ENCODE results near the gene IFNW1.

IFNW1 gene

DNA sequence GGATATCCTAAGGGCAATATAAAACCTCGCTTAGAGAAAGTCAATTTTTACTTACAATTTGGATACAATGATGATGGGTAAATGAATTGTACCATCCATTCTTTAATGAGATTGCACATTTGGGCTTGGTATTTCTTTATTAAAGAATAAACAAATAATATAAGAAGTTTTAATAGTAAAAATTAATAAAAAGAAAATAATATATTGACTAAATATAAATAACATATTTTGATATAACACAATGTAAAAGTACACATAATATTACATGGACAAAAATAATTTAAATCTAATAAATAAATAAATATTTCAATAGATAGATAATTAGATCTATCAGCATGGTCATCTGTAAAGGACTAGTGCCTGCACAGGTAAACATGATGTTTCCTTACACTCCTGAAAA is 23.9 kb upstream of the IFNW1 start:
- DNase-seq (ENCODE audit: low spot score), result no peak
- TF ChIP-seq, protein P1, sequence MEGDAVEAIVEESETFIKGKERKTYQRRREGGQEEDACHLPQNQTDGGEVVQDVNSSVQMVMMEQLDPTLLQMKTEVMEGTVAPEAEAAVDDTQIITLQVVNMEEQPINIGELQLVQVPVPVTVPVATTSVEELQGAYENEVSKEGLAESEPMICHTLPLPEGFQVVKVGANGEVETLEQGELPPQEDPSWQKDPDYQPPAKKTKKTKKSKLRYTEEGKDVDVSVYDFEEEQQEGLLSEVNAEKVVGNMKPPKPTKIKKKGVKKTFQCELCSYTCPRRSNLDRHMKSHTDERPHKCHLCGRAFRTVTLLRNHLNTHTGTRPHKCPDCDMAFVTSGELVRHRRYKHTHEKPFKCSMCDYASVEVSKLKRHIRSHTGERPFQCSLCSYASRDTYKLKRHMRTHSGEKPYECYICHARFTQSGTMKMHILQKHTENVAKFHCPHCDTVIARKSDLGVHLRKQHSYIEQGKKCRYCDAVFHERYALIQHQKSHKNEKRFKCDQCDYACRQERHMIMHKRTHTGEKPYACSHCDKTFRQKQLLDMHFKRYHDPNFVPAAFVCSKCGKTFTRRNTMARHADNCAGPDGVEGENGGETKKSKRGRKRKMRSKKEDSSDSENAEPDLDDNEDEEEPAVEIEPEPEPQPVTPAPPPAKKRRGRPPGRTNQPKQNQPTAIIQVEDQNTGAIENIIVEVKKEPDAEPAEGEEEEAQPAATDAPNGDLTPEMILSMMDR (IDR thresholded peaks at IDR 0.05; ENCODE audit: borderline replicate concordance, control extremely low read depth, extremely low read depth, insufficient read depth, missing control alignments), result no peak
- in situ Hi-C loops (cut with MboI; ENCODE audit: low sequenced_read_pairs, unreplicated experiment), result no loop called here

DNA sequence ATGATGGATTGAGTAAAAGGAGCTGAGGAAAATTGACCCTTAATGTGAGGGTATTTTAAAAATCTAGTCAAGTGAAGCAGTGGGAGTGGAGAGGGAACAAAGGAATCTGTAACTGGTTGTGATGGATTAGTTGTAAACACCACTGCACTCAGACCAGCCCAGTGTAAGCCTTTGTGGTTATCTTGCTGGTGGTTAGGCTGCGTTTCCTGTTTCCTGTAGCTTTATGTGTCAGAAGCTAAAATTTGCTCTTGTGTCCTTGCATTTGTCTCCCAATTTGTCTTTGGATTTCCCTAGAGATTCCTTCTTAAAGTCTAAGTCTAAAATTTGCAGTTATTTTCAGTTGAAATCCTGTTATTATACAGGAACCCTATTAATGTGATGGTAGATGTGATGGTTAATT is 18.5 kb upstream of the IFNW1 start:
- in situ Hi-C loops (cut with MboI; ENCODE audit: low sequenced_read_pairs, unreplicated experiment), result no loop called here
- peak; percentile 18 for DNase-seq (ENCODE audit: low spot score)
- TF ChIP-seq, protein P1 (IDR thresholded peaks at IDR 0.05; ENCODE audit: borderline replicate concordance, control extremely low read depth, extremely low read depth, insufficient read depth, missing control alignments), result no peak

DNA sequence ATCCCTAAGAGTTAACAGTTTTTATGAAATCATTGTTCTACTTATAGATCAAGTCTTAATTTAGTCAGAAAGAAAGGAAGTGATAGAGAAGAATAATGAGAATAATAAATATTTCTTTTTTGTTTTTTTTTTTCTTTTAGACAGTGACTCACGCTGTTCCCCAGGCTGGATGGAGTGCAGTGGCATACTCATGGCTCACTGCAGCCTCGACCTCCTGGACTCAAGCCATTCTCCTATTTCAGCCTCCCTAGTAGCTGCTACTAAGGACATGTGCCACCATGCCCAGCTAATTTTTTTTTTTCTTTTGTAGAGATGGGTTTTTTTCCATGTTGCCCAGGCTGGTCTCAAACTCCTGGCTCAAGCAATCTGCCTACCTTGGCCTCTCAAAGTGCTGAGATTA is 13.9 kb upstream of the IFNW1 start:
- in situ Hi-C loops (cut with MboI; ENCODE audit: low sequenced_read_pairs, unreplicated experiment), result no loop called here

GRCh38 chr9:21154018-21154608 is 12.5 kb upstream of the IFNW1 start:
- in situ Hi-C loops (cut with MboI; ENCODE audit: low sequenced_read_pairs, unreplicated experiment), result no loop called here
- TF ChIP-seq, protein P1 (IDR thresholded peaks at IDR 0.05; ENCODE audit: borderline replicate concordance, control extremely low read depth, extremely low read depth, insufficient read depth, missing control alignments), result peak; percentile 37
- DNase-seq (ENCODE audit: low spot score), result peak; percentile 38

More for the DNA sequence above, 13.9 kb upstream of the IFNW1 start:
- no peak for DNase-seq (ENCODE audit: low spot score)
- TF ChIP-seq, protein P1 (IDR thresholded peaks at IDR 0.05; ENCODE audit: borderline replicate concordance, control extremely low read depth, extremely low read depth, insufficient read depth, missing control alignments), result no peak

DNA sequence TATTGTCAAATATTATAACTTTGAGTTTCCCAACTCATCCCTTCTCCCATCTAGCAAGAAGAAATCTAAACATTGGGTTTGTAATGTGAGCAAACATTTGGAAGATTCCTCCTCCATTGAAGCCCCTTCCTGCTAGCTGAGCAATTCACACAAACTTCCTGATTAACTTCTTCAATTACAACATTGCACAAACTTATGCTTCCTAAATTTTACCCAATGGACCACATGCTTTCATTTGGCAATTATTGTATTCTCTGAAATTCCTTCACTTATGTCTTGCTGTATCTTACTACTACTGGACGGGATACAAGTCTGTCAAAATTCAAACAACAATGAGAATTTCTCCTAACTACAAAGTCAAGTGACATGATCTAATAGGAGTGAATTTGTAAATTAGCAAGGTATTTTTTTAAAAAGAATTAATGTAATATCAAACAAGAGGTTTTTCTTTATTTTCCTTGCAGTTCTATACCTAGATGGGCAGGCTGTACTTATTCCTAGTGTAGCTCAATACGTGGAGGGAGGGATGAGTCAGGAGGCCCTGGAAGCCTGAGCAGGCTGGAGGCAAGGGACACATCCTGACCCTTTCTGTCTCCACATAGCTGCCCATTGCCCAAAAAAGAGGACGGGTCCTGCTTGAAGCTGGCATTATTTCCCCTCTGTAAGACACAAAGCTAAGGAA is 11.8 kb upstream of the IFNW1 start:
- DNase-seq (ENCODE audit: low spot score), result no peak
- TF ChIP-seq, protein P1 (IDR thresholded peaks at IDR 0.05; ENCODE audit: borderline replicate concordance, control extremely low read depth, extremely low read depth, insufficient read depth, missing control alignments), result no peak
- in situ Hi-C loops (cut with MboI; ENCODE audit: low sequenced_read_pairs, unreplicated experiment), result no loop called here

GRCh38 chr9:21144603-21145002 is 3.0 kb upstream of the IFNW1 start:
- DNase-seq (ENCODE audit: low spot score), result peak; percentile 21
- TF ChIP-seq, protein P1 (IDR thresholded peaks at IDR 0.05; ENCODE audit: borderline replicate concordance, control extremely low read depth, extremely low read depth, insufficient read depth, missing control alignments), result no peak
- in situ Hi-C loops (cut with MboI; ENCODE audit: low sequenced_read_pairs, unreplicated experiment), result no loop called here
